Pons (tissue), 1 donor: ENCODE measurements around the gene VWA1.
"Not testable (repeated sequence)": the region's sequence is repeated elsewhere in the genome, so short reads cannot be mapped to it uniquely, and the experiment has no call there.

ENCODE experiments used
- DNase-seq: peaks from one replicate; pipeline ENCODE4 v3.0.0-alpha.2; 2016; ENCODE audit warnings: low spot score

The VWA1 gene

DNA sequence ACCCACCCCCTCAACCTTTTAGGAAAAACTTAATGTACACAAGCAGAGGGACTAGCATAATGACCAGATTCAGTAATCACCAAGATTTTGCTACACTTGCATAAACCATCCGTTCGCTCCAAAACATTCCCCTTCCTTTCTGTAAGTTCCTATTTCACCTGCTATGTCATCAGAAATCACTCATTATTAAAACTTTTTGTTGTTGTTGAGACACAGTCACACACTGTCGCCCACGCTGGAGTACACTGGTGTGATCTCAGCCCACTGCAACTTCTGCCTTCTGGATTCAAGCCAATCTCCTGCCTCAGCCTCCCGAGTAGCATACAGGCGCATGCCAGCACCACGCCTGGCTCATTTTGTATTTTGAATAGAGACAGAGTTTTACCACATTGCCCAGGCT lies 31.8 kb upstream of the VWA1 start:
- no peak for DNase-seq

DNA sequence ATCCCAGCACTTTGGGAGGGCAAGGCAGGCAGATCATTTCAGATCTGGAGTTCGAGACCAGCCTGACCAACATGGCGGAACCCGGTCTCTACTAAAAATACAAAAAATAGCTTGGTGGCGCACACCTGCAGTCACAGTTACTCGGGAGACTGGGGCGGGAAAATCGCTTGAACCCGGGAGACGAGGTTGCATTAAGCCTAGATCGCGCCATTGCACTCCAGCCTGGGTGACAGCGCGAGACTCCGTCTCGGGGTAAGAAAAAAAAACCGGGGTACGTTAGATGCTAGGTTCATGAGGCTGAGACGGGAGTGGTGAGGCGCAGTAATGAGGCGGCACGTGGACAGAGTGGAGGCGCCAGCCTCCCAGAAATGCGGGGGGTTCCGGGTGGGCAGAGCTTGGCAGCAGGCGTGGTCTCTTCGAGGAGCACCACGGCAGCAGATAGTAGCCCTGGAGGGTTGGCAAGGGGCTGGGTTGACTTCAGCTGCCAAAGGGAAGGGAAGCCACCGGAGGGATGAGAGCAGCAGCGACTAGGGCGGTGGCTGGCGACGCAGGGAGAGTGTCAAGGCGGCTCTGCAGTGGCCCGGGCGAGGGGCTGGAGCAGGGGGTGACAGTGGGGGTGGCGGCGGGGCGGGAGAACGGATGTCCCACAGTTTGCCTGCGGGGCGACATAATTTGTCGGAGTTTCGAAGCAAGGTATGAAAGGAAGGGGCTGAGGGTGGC lies 29.2 kb upstream of the VWA1 start:
- DNase-seq: no peak

DNA sequence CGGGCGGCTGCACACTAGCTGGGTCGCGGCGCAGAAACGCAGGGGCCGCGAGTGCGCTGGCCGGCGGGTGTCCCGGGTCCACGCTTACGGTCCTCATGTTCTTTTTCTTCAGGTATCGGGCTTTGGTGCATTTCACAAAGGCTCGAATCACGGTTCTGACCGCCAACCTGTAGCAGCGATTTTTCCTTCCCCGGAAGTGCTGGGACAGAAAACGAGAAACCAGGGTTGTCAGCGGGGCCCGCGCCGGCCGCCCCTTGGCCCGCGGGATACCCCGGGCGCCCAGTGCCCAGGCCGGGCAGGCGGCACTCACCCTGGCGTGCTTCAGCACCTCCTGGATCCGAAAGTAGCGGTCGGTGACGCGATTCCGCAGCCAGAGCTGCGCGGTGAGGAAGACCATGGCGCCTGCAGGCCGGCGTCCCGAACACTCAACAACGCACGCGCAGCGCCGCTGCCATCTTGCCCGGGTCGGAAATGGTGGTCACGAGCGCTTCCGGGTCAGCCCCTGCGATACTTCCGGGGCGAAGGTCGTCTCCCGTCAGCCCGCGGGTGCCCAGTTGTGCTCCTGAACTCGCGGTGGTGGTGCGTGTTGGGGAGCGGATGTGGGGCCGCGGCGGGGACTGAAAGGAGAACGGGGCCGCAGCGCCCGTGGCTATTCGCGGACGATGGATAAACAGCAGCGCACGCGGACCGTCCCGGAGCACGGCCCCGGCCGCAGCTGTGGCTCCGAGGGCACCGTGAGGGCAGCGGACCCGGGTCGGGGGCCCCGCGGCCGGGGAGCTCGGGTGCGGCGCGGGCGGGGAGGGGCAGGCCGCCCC lies 28.5 kb upstream of the VWA1 start, which contains the start of gene MRPL20:
TSS of gene MRPL20 (minus strand) at position 473 of the 815 bp plus-strand sequence. CDS start at position 397, 76 bp downstream.
- peak; percentile 87 for DNase-seq

DNA sequence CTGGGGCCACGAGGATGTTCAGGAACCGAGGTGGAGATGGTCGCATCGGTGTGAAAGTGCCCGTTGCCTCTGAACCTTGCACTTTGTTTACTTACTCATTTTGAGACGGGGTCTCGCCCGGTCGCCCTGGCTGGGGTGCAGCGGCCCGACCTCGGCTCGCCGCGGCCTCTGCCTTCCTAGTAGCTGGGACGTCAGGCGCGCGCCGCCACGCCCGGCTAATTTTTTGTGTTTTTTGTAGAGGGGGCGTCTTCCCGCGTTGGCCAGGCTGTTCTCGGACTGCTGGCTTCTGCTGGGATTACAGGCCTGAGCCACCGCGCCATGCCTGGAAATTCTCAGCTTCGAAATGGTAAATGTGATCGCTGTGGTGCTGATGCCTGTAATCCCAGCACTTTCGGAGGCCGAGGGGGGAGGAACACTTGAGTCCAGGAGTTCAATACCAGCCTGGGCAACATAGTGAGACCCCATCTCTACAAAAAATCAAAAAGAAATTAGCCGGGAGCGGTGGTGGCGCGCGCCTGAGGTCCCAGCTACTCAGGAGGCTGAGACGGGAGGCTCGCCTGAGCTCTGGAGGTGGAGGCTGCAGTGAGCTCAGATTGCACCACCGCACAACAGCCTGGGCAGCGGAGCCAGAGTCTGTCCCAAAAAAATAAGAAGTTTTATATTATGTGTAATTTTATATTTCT lies 27.7 kb upstream of the VWA1 start:
- DNase-seq: no peak

DNA sequence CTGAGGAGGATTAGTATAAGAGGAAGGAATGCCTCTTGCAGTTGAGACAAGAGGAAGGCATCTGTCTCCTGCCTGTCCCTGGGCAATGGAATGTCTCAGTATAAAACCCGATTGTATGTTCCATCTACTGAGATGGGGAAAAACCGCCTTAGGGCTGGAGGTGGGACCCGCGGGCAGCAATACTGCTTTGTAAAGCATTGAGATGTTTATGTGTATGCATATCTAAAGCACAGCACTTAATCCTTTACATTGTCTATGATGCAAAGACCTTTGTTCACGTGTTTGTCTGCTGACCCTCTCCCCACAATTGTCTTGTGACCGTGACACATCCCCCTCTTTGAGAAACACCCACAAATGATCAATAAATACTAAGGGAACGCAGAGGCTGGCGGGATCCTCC lies 25.3 kb upstream of the VWA1 start:
- DNase-seq: not testable (repeated sequence)

DNA sequence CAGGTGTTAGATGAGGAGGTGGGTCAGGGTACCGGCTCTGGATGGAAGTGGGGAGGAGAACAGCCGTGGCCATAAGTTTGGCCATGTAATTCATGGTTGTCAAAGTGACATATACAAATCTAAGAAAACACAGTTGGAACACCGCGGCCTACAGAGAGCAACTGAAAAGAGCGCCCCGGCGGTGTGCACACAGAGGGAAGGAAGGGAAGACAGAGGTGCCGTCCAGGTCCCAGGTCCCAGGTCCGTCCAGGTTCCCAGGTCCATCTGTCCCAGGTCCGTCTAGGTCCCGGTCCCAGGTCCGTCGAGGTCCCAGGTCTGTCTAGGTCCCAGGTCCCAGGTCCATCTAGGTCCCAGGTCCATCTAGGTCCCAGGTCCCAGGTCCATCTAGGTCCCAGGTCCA lies 23.9 kb upstream of the VWA1 start:
- no peak for DNase-seq

DNA sequence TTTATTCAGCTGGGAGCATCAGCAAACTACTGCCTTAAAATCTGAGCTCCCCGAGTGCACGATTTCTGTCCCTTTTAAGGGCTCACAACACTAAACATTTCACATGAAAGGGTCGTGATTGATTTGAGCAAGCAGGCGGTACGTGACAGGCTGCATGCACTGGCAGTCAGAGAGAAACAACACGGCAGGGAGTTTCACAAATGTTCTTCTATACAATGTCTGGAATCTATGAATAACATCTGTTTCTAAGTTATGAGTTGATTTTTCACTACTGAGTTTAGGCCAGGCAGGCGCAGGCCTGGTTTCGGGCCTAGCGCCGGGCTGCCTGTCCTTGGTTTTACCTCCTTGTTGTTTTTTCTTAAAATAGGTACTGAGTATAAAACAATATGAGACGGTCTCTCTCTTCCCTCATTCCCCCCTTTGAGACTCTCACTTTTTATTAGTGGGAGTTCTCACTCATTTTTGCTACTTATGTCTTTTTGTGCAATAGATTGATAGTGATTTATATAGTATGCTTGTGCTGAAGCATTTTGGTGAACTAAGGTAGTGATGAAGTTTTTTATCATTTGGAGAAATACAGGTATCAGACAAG lies 23.1 kb upstream of the VWA1 start:
- DNase-seq: not testable (repeated sequence)

DNA sequence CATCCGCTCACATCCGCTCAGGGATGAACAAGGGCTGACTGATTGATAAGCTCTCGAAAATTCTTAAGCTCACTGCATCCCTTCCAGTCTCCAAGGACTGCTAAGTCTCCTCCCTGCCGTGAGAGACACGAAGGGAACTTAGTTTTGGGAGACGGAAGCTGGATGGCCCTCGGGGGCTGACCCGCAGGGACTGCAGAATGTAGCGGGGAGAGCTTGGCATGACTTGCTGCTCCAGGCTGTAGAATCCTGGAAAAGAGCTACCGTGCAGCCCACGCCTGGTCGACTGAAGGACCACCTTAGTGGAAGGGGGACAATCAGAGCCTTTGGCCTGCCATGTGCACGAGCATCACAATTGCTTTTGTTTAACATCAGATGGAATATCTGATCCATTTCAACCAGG lies 19.7 kb upstream of the VWA1 start:
- no peak for DNase-seq

DNA sequence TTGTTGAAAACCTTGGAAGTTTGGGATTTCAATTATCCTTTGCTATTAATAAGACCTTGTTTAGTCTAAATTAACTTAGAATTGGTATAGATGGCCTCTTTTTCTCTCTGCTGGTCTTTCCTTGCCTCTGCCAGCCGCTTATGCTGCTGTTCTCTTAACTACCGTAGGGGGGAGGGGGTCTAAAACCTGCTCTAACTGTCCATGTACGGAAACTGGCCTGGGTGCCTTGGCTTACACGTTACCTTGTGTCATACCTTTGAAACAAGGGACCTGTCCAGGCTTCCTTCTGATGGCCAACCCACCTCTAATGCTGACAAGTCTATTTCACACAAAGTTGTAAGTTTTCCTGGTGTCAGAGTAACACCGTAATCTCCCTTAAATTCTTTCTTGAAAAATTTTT lies 18.1 kb upstream of the VWA1 start:
- not testable (repeated sequence) for DNase-seq

DNA sequence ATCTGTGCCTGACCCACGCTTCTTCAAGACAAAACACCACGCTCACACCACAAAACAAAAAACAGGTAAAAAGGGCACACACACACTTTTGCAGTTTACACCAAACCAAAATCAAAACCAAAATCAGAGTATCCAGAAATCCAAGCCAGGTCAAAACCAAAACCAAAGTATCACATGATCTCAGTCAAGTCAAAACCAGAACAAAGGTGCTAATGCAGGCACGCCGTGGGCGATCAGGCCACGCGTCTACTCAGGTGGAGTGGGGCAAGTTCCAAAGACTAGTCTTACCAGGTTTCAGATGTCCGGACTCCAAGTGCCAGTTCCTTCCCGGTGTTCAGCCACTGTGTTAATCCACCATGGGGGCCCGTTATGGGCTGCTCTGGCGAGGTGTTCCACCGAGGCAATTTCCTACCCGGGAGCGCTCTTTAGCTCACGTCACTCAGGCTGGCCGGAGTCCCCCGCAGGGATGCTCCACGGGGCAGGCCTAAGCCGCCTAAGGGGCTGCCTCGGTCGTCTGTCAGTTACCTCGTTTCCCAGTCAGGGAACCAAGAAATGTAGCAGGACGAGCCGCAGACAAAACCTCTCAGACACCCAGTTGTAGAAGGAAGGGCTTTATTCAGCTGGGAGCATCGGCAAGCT lies 17.5 kb upstream of the VWA1 start:
- not testable (repeated sequence) for DNase-seq

DNA sequence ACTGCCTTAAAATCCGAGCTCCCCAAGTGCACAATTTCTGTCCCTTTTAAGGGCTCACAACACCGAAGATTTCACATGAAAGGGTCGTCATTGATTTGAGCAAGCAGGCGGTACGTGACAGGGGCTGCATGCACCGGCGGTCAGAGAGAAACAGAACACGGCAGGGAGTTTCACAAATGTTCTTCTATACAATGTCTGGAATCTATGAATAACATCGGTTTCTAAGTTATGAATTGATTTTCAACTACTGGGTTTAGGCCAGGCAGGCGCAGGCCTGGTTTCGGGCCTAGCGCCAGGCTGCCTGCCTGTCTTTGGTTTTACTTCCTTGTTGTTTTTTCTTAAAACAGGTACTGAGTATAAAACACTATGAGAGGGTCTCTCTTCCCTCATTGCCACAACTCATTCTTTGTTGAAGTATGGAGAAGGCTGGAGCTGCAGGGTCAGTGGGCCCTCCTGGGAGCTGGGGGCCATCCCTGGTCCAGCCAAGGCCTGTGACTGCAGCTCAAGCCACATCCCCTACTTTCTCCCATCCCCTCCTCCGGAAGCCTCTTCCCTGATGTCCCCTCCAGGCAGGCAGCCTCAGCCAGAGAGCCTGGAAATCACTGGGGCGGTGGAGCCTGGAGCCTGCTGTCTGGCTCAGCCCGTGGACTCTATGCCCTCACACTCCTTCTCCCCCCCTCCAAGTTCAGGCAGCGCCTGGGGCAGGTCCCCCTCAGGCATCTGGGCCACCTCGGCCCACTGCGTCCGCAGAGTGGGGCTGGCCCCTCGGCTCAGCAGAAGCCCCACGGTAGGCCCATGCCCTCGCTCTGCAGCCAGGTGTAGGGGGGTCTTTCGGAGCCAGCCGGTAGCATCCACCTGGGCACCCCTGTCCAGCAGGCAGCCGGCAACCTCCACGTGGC lies 16.8 kb upstream of the VWA1 start:
- no peak for DNase-seq

DNA sequence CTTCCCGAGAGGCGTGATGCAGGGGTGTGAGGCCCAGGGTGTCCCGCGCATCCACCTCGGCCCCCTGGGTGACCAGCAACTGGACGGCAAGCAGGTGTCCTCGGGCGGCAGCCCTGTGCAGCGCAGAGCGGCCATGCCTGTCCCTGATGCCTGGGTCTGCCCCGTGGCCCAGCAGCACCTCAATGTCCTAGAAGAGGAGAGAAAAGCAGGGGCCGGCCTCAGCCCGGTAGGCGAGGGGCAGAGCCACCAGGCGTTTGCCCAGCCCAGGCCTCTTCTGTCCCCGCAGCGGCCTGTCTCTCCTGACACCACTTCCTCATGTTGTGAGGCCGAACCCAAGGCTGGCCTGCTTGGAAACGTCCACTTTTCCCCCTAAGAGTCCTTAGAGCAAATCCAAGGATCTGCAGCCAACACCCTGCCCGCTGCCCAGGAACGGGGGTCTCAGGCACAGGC lies 16.1 kb upstream of the VWA1 start:
- DNase-seq: no peak

DNA sequence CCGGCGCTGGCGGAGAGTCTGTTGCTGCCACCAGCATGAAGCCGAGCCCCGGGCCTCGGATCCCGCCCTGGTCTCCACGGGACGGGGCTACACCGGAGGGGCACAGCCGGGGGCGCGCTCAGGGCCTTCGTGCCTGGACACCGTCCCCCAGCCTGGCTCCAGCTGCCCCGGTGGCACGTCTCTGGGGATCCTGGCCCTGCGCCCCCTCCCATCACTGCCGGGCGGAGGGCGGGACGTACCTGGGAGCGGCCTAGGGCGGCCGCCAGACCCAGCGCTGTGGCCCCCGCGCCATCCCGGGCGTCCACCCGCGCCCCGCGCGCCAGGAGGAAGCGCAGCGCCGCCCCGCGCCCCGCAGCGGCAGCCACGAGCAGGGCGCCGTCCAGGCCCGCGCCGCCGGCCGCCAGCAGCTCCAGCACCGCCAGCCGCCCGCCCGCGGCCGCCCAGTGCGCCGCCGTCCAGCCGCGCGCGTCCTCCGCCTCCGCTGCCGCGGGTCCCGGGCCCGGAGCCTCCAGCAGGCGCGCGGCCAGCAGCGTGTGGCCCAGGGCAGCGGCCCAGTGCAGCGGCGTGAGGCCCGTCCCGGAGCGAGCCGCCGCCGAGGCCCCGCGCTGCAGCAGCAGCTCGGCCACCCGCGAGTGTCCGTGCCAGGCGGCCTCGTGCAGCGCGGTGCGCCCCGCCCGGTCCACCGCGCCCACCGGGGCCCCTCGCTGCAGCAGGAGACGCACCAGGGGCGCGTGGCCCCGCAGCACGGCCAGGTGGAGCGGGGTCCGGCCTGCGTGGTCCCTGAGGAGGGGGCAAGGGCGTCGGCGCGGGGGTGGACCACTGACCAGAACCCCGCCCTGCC lies 15.5 kb upstream of the VWA1 start:
- no peak for DNase-seq

DNA sequence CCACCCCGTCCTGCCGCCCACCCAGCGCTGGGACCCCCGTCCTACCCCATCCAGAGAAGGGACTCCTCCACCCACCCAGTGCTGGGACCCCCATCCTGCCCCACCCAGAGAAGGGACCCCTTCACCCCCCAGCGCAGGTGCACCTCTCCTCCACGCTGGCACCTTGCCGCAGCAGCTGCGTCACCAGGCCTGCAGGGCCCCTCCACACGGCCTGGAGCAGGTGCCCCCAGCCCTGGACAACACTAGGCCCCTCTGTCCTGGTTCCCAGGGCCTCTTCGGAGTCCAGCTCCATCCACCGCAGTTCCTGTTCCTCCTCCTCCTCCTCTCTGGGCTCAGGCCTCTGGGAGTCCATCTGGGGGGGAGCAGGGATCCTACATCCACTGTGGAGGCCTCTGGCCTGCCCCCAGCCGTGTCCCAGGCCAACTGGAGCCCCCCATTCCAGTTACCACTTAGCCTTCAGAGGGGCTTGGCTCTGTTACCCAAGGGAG lies 14.8 kb upstream of the VWA1 start:
- DNase-seq: no peak

DNA sequence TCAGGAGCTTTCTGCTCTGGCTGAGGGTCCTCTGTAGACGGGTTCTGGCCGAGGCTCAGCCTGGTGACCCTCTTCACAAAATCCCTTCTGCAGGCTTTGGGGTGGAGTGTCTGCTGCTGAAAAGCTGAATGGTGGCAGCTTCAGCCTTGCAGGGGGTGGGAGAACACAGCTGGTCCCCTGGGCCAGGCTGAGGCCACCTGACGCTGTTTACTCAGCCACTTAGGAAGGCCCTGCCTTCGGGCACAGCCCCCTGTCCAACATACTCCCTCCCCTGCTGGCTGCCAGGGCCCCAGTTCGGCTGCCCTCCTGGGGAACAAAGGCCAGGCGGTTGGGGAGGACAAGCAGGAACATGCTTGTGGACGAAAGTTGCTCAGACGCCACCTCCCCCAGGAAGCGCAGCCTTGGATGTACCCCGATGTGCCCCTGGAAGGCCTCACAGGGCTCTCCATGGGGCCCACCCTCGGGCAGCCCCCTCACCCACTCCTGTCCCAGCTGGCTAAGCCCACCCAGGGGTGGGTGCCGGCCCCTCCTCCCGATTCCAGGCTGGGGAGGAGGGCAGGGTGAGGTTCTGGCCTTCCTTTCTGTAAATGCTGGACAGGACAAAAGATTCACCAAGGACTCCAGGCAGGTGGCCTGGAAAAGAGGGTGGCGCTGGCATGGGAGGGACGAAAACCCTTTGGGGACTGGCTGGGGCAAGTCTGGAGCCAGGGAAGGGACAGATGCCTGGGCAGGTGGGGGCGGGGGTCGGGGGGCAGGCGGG lies 14.2 kb upstream of the VWA1 start, which contains the start of gene ANKRD65:
TSS of gene ANKRD65 (minus strand) at position 130 of the 760 bp plus-strand sequence. CDS start 271 bp downstream, outside the sequence.
- DNase-seq: peak; percentile 64

DNA sequence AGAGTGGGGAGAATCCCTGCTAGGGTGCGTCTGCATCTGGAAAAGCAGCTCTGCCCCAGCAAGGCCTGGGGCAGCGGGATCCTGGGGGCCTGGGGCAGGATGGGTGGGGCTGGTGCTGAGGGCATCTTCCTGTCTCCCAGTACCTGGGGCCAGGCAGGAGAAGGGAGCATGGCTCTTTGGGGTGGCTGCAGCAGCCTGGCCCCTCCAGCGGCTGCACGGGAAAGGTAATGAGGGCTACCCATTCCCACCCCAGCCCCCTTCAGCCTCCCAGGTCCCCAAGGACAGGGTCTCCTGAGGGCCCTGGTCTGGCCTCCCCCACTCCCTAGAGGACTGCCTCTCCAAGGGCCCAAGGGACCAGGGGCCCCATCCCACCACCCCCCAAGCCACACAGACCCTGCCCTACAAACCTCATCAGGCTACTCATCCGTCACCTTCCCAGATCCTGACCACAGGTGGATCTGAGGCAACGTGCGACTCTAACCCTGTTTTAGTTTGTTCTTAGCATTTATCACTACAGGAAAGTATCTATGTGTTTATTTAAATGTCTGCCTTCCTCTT lies 13.5 kb upstream of the VWA1 start:
- no peak for DNase-seq

DNA sequence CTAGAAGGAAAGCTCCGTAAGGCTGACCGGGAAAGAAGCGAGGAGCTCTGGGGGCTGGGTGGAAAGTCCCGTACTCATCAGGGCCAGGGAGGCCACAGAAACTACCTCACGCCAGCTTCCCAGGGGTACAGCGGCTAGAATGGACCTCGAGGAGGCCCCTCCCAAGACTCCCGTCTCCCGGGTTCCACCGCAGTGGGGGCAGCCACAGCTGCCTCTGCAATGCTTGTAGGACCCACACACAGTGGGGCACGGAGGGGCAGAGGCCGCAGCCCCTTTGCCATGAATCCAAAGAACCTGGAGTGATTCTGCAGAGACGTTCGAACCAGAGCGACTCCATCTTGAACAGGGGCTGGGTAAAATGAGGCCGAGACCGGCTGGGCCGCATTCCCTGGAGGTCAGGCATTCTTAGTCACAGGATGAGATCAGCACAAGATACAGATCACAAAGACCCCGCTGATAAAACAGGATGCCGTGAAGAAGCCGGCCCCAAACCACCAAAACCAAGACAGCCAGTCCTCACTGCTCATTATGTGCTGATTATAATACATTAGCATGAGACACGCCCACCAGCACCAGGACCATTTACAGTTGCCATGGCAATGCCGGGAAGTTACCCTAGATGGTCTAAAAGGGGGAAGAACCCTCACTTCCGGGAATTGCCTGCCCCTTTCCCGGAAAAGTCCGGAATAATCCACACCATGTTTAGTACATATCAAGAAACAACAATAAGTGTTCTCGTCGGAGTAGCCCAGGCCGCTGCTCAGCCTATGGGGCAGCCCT lies 12.8 kb upstream of the VWA1 start:
- DNase-seq: no peak

DNA sequence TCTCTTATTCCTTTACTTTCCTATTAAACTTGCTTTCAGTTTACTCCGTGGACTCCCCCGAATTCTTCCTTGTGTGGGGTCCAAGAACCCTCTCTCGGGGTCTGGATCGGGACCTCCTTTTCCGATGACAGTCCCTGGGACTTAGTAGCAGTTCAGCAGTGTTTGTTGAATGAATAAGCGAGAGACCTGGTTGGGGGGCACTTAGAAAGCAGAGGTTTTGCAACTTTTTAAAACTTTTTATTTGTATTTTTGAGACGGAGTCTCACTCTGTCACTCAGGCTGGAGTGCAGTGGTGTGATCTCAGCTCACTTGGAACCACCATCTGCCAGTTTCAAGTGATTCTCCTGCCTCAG lies 12.3 kb upstream of the VWA1 start:
- no peak for DNase-seq
